Gastrocnemius medialis (tissue), 4 donors: ENCODE results near the gene MIXL1.

Experiments used
- CTCF ChIP-seq, 5 experiments: fragments of 450-650 bp in 3 of 5; fragments of 200-600 bp in 2 of 5; sonication (generic) in 2 of 5; IDR thresholded peaks in 4 of 5; conservative IDR thresholded peaks in 1 of 5; 1 replicate in 4 of 5; 2 replicates in 1 of 5; pipeline ENCODE4 v1.5.1; 2016 to 2019; ENCODE audit warnings: antibody characterized with exemption in 5 of 5, mild to moderate bottlenecking in 3 of 5, moderate library complexity in 3 of 5
- POLR2A ChIP-seq, 2 donors: fragments of 450-650 bp; IDR thresholded peaks; one replicate each; pipeline ENCODE4 v1.6.1; 2017; ENCODE audit warnings: antibody characterized with exemption in 2 of 2, mild to moderate bottlenecking in 2 of 2, moderate library complexity in 2 of 2

- no peak for TF ChIP-seq POLR2A (IDR thresholded peaks at IDR 0.05)
- no peak for TF ChIP-seq CTCF (IDR thresholded peaks at IDR 0.05 in 4 of 5, conservative IDR thresholded peaks at IDR 0.05 in 1 of 5)
Observed at GRCh38 chr1:226176870-226177269, 46.6 kb upstream of the MIXL1 start.
